HepG2 (cell line): Measurements from ENCODE around the gene KIFC1. TPM values are rescaled to one million over a fixed set of nuclear protein-coding genes. Genes with fewer than 3 reads are reported as not detected.

Source experiments
- ATAC-seq: fragments of 200-7000 bp; cut with Tn5 transposase; 3 replicates; pipeline ENCODE4 v1.9.1; 2020; ENCODE audit warnings: mild to moderate bottlenecking, moderate library complexity
- BruUV-seq: library from RNA; stranded (reverse); fragments of 400-500 nt; replicated peaks from 2 replicates; lab custom pipeline; 2021; lab: Mats Ljungman, UMichigan
- CTCF ChIA-PET: fragments of 300-600 bp; formaldehyde crosslinking; extraction: SDS; loops from one replicate; lab custom pipeline; 2021; ENCODE audit warnings: low total read pairs, inconsistent platforms, low intra/inter-chr PET ratio; lab: Yijun Ruan, JAX
- POLR2A ChIA-PET: fragments of 350-600 bp; sonication (Branson Sonifier 250); formaldehyde crosslinking; loops from one replicate; lab custom pipeline; 2020; ENCODE audit warnings: antibody characterized with exemption, inconsistent platforms; lab: Yijun Ruan, JAX
- DNase-seq: peaks from one replicate; pipeline ENCODE4 v3.0.0-alpha.2; 2015; ENCODE audit warnings: low spot score
- FAIRE-seq: peaks from 3 replicates; lab custom pipeline; 2011; peaks lifted over from hg19 to GRCh38; lab: Jason Lieb, UNC
- H2AFZ ChIP-seq: one replicate; pipeline ENCODE4 v1.6.1; 2011; ENCODE audit warnings: low read length, inconsistent platforms
- H3K27ac ChIP-seq: fragments of 300-600 bp; 3 replicates; pipeline ENCODE4 v1.8.0; 2011; ENCODE audit warnings: mixed run types, mild to moderate bottlenecking, mixed read lengths, low read length, inconsistent platforms; ENCODE audit not compliant: insufficient read depth; ENCODE audit errors: extremely low read length
- H3K27me3 ChIP-seq, 2 experiments: fragments of 200-600 bp in 1 of 2; 2 replicates in 1 of 2; 3 replicates in 1 of 2; pipeline versions ENCODE4 v1.6.0 to v1.8.0; 2011; ENCODE audit warnings: low read length in 2 of 2, mild to moderate bottlenecking in 2 of 2, moderate library complexity in 2 of 2, inconsistent platforms in 1 of 2; ENCODE audit not compliant: insufficient read depth in 2 of 2, control insufficient read depth in 1 of 2
- H3K36me3 ChIP-seq, 2 experiments: fragments of 200-600 bp in 1 of 2; replicated peaks in 1 of 2; 2 replicates in 1 of 2; 3 replicates in 1 of 2; pipeline versions ENCODE4 v1.5.1 to v1.8.0; 2011; ENCODE audit warnings: low read length in 2 of 2, inconsistent platforms in 1 of 2; ENCODE audit not compliant: insufficient read depth in 2 of 2, control insufficient read depth in 1 of 2
- H3K4me1 ChIP-seq: 2 replicates; pipeline ENCODE4 v1.5.1; 2012; ENCODE audit warnings: low read length, inconsistent platforms; ENCODE audit not compliant: insufficient read depth
- H3K4me2 ChIP-seq: 2 replicates; pipeline ENCODE4 v1.6.0; 2011; ENCODE audit warnings: low read depth, low read length, inconsistent platforms
- H3K4me3 ChIP-seq, 3 experiments: fragments of 200-600 bp in 1 of 3; sonication (generic), shearing (Covaris generic) in 1 of 3; replicated peaks in 1 of 3; 2 replicates each; pipeline ENCODE4 v1.5.1; 2011 to 2016; ENCODE audit warnings: low read length in 3 of 3, inconsistent platforms in 2 of 3, low read depth in 2 of 3, mild to moderate bottlenecking in 2 of 3, control low read depth in 1 of 3, mixed read lengths in 1 of 3; ENCODE audit not compliant: insufficient read depth in 1 of 3
- H3K79me2 ChIP-seq: one replicate; pipeline ENCODE4 v1.6.1; 2011; ENCODE audit warnings: low read length, inconsistent platforms; ENCODE audit not compliant: insufficient read depth
- H3K9ac ChIP-seq: 2 replicates; pipeline ENCODE4 v1.6.0; 2011; ENCODE audit warnings: mild to moderate bottlenecking, low read depth, low read length, inconsistent platforms; ENCODE audit not compliant: insufficient read depth
- H3K9me3 ChIP-seq: 2 replicates; pipeline ENCODE4 v1.5.1; 2012; ENCODE audit warnings: mild to moderate bottlenecking, low read length
- H4K20me1 ChIP-seq: 2 replicates; pipeline ENCODE4 v1.6.0; 2011; ENCODE audit warnings: inconsistent platforms, mild to moderate bottlenecking, low read length, moderate library complexity; ENCODE audit not compliant: insufficient read depth
- CCAR2 ChIP-seq: fragments of 200-400 bp; formaldehyde crosslinking; optimal IDR thresholded peaks from 2 replicates; pipeline ENCODE3; 2018; ENCODE audit warnings: low read depth, mild to moderate bottlenecking, low read length, moderate library complexity
- IRF2 ChIP-seq: IDR thresholded peaks from 2 replicates; pipeline ENCODE4 v1.6.1; 2018; ENCODE audit warnings: missing genetic modification reagents, missing compliant biosample characterization
- PTBP1 ChIP-seq: fragments of 200-400 bp; formaldehyde crosslinking; IDR thresholded peaks from 2 replicates; pipeline ENCODE4 v1.6.1; 2018; ENCODE audit warnings: low read length, low read depth; ENCODE audit not compliant: poor library complexity, severe bottlenecking
- SOX5 ChIP-seq: IDR thresholded peaks from 2 replicates; pipeline ENCODE4 v1.6.1; 2016; ENCODE audit warnings: borderline replicate concordance
- TBX2 ChIP-seq: sonication (generic); formaldehyde crosslinking; IDR thresholded peaks from 2 replicates; pipeline ENCODE4 v1.5.0; 2020; ENCODE audit warnings: missing genetic modification reagents, mild to moderate bottlenecking, borderline replicate concordance
- TRIM24 ChIP-seq: sonication (generic); formaldehyde crosslinking; IDR thresholded peaks from 2 replicates; pipeline ENCODE4 v1.8.0; 2022; ENCODE audit warnings: mild to moderate bottlenecking, missing genetic modification reagents
- ZNF232 ChIP-seq: sonication (generic); formaldehyde crosslinking; IDR thresholded peaks from 2 replicates; pipeline ENCODE4 v1.4.0; 2020; ENCODE audit warnings: missing genetic modification reagents, borderline replicate concordance
- ZNF256 ChIP-seq: sonication (generic); formaldehyde crosslinking; conservative IDR thresholded peaks from 2 replicates; pipeline ENCODE4 v1.4.0; 2020; ENCODE audit warnings: missing genetic modification reagents
- WGBS: methylation state at CpG from one replicate; pipeline ENCODE4 v1.1.6; 2017; ENCODE audit warnings: low lambda C conversion rate; 5-methylcytosine and 5-hydroxymethylcytosine counted together
- in situ Hi-C: cut with HindIII; loops from 2 replicates; pipeline ENCODE4 v1.10.0; 2017; ENCODE audit warnings: low pct_unique_long_range_greater_than_20kb; ENCODE audit not compliant: extremely low pct_ligation_motif_present
- intact Hi-C: fragments of 100-400 bp; cut with micrococcal nuclease; formaldehyde crosslinking; loops from one replicate; pipeline ENCODE4 v1.10.0; 2022; ENCODE audit not compliant: unreplicated experiment
- polyA plus RNA-seq, 8 experiments: library from polyadenylated mRNA; depleted of rRNA in 3 of 8; stranded (reverse) in 7 of 8; unstranded in 1 of 8; fragments of >200 nt; fragmentation: Illumina TruSeq in 4 of 8; extraction: Trizol in 4 of 8; gene quantifications; 2 replicates each; pipeline versions ENCODE4 v1.2.1 to v1.2.3, GENCODE V29; 2011 to 2016; ENCODE audit warnings: low read depth in 4 of 8, missing spikeins in 1 of 8, mixed read lengths in 1 of 8; ENCODE audit not compliant: insufficient read depth in 1 of 8
- total RNA-seq, 5 experiments: library from RNA; depleted of rRNA; stranded (reverse); fragments of >200 nt; fragmentation: Illumina TruSeq; extraction: Trizol; gene quantifications; 2 replicates each; pipeline ENCODE4 v1.2.3, GENCODE V29; 2016; ENCODE audit warnings: low read depth in 1 of 5
- TF ChIP-seq, protein P1 (sequence below): conservative IDR thresholded peaks from 2 replicates; pipeline ENCODE4 v1.6.1; 2018; ENCODE audit warnings: missing genetic modification reagents

Gene KIFC1
- total and polyA plus RNA-seq, 2 of the 13 experiments (the other 11 are each of a cell fraction or from before 2014, with no cell fraction given), result 25.0 to 45.5 TPM

DNA sequence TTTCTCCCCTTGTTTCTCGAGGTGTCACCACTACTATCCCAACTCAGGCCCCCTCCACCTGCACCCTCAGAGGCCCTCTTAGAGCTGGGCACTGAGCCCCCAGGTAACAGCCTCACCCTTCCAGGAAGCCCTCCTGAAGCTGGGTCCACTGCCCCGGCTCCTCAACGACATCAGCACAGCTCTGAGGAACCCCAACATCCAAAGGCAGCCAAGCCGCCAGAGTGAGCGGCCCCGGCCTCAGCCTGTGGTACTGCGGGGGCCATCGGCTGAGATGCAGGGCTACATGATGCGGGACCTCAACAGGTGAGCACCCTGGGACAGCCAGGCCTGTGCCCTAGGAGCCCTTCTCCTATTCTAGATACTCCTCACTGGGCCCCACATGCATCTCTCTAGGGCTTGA lies 49.8 kb downstream of the KIFC1 start (continued):
- TF ChIP-seq, protein P1, sequence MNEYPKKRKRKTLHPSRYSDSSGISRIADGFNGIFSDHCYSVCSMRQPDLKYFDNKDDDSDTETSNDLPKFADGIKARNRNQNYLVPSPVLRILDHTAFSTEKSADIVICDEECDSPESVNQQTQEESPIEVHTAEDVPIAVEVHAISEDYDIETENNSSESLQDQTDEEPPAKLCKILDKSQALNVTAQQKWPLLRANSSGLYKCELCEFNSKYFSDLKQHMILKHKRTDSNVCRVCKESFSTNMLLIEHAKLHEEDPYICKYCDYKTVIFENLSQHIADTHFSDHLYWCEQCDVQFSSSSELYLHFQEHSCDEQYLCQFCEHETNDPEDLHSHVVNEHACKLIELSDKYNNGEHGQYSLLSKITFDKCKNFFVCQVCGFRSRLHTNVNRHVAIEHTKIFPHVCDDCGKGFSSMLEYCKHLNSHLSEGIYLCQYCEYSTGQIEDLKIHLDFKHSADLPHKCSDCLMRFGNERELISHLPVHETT (CRISPR knock-in tag), result no peak
- TF ChIP-seq TRIM24 (CRISPR knock-in tag), result no peak
- no peak for TF ChIP-seq IRF2
- TF ChIP-seq ZNF232 (CRISPR knock-in tag), result no peak
- TF ChIP-seq CCAR2, result no peak
- TF ChIP-seq SOX5 (CRISPR knock-in tag), result no peak
- no peak for TF ChIP-seq ZNF256 (CRISPR knock-in tag)

DNA sequence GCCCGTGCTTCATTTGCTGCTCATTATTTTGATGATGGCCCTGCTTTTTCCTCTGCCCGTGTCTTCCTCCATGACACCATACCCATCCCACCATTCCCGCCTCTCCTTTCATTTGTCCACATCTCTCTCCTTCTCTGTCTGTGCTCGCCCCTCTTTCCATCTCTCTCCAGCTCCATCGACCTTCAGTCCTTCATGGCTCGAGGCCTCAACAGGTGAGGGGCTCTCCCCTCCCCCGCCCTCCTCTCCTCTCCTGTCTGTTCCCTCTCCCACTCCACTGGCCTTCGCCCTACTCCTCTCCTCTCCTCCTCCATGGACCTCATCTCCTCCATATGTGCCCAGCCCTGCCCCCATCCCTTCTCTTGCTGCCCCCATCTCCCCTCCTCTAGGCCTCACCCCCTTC lies 50.7 kb downstream of the KIFC1 start:
- no peaks in the 10 kb centered on the region for H3K9me3 ChIP-seq
- ATAC-seq, result no peak
- H3K4me2 ChIP-seq, result no peak overlapping the region
- no peak for DNase-seq
- POLR2A ChIA-PET, result no interaction called here
- H3K9ac ChIP-seq, result no peak overlapping the region
- no peak overlapping the region for H3K4me3 ChIP-seq
- H3K36me3 ChIP-seq, result peaks cover 0 to 2% of the 10 kb centered on the region in 2 experiments; a peak in 1 of 5 replicates
- in situ Hi-C loops, result no loop called here
- no peak for FAIRE-seq
- TF ChIP-seq PTBP1 (no peak), TBX2 (CRISPR knock-in tag) (no peak)
- TF ChIP-seq, all 625 proteins: peak for 0
- WGBS, result 65% methylated on average over 8 of the region's 8 CpGs
- H3K79me2 ChIP-seq, result no peaks in the 10 kb centered on the region
- intact Hi-C loops, result no loop called here
- H3K4me1 ChIP-seq, result no peaks in the 10 kb centered on the region
- H3K27me3 ChIP-seq, result no peaks in the 10 kb centered on the region; a peak in 1 of 5 replicates
- no peak overlapping the region for H3K27ac ChIP-seq
- no peak overlapping the region for H2AFZ ChIP-seq
- no peaks in the 10 kb centered on the region for H4K20me1 ChIP-seq
- no TSS peak for BruUV-seq
- CTCF ChIA-PET, result no interaction called here
